ENCODE results near the gene CLDN20.

- TF ChIP-seq CTCF (IDR thresholded peaks at IDR 0.05) (no peak), POLR2A (IDR thresholded peaks at IDR 0.05) (no peak)
Observed at GRCh38 chr6:155324172-155324571, 60.4 kb downstream of the CLDN20 start.
